ENCODE measurements around the gene PKP1. TPM values are rescaled to one million over a fixed set of nuclear protein-coding genes. Genes with fewer than 3 reads are reported as not detected.

PKP1 gene
- total and polyA plus RNA-seq, 5 donors from 2014 or later: not detected

DNA sequence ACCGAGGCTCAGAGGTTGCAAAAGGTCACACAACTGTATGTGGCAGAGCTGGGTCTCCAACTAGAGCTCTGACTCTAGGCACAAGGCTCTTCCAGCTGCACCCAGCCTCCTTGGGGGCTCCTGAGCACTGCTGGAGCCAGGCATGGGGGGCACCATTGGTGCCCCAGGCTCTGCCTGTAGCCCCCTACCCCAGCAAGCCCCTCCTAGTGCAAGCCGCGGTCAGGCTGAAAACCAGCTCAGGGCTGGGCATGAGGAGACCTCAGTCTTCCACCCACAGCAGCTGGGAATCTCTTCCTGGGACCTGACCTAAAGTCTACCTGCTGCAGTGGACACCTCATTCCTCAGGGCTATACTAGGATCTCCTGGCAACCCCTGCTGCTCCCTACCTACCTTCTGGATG lies 79.6 kb downstream of the PKP1 start:
- Histone ChIP-seq H3K27ac (ENCODE audit: insufficient read depth, low read length, poor library complexity, severe bottlenecking) (no peak overlapping the region), H3K36me3 (ENCODE audit: control insufficient read depth, insufficient read depth, low read length) (no peaks in the 10 kb centered on the region), H3K4me3 (ENCODE audit: low read depth, low read length) (no peak overlapping the region), H3K27me3 (ENCODE audit: control insufficient read depth, insufficient read depth, low read length) (no peaks in the 10 kb centered on the region), H3K4me1 (ENCODE audit: control insufficient read depth, insufficient read depth, low read length, poor library complexity, severe bottlenecking) (no peaks in the 10 kb centered on the region), H3K9me3 (ENCODE audit: control insufficient read depth in 2 of 2, low read length in 2 of 2) (no peaks in the 10 kb centered on the region)
- H3K4me1 Mint-ChIP-seq: no peaks in the 10 kb centered on the region
- no peak overlapping the region for H3K27ac Mint-ChIP-seq
- no peak for ATAC-seq (ENCODE audit: low read depth in 2 of 2)
- H3K27me3 Mint-ChIP-seq: peaks cover 11% of the 10 kb centered on the region
- no peaks in the 10 kb centered on the region for H3K36me3 Mint-ChIP-seq
- no peak for DNase-seq
- H3K4me3 Mint-ChIP-seq: no peak overlapping the region
- H3K9me3 Mint-ChIP-seq: no peaks in the 10 kb centered on the region

GRCh38 chr1:201363467-201363866 lies 80.2 kb downstream of the PKP1 start:
- Histone ChIP-seq H3K4me1 (ENCODE audit: control insufficient read depth, insufficient read depth, low read length, poor library complexity, severe bottlenecking) (no peaks in the 10 kb centered on the region), H3K9me3 (ENCODE audit: control insufficient read depth in 2 of 2, low read length in 2 of 2) (no peaks in the 10 kb centered on the region), H3K36me3 (ENCODE audit: control insufficient read depth, insufficient read depth, low read length) (no peaks in the 10 kb centered on the region), H3K4me3 (ENCODE audit: low read depth, low read length) (no peak overlapping the region), H3K27me3 (ENCODE audit: control insufficient read depth, insufficient read depth, low read length) (no peaks in the 10 kb centered on the region), H3K27ac (ENCODE audit: insufficient read depth, low read length, poor library complexity, severe bottlenecking) (no peak overlapping the region)
- no peak overlapping the region for H3K4me3 Mint-ChIP-seq
- H3K9me3 Mint-ChIP-seq: no peaks in the 10 kb centered on the region
- DNase-seq (no peak), ATAC-seq (ENCODE audit: low read depth in 2 of 2) (no peak)
- no peak overlapping the region for H3K27ac Mint-ChIP-seq
- H3K36me3 Mint-ChIP-seq: no peaks in the 10 kb centered on the region
- H3K4me1 Mint-ChIP-seq: no peaks in the 10 kb centered on the region
- H3K27me3 Mint-ChIP-seq: peaks cover 11% of the 10 kb centered on the region

DNA sequence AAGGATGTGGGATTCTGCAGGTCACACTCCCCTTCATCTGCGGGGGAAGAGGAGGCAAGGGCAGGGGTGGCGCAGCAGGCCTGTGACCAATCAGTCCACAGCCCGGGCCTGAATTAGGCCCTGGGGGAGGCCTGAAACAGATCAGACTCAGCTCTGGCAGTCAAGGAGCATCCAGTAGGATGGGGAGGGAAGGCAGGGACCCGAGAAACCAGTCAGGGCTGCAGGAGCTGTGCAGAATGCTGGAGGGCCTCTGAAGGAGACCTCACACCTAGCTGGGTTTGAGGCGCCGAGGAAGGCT lies 81.5 kb downstream of the PKP1 start:
- H3K4me1 Mint-ChIP-seq: no peaks in the 10 kb centered on the region
- ATAC-seq (ENCODE audit: low read depth in 2 of 2) (no peak), DNase-seq (no peak)
- H3K4me3 ChIP-seq (ENCODE audit: low read depth, low read length): no peak overlapping the region
- H3K36me3 Mint-ChIP-seq: no peaks in the 10 kb centered on the region
- H3K9me3 ChIP-seq (ENCODE audit: control insufficient read depth in 2 of 2, low read length in 2 of 2): no peaks in the 10 kb centered on the region
- H3K27me3 ChIP-seq (ENCODE audit: control insufficient read depth, insufficient read depth, low read length): no peaks in the 10 kb centered on the region
- H3K4me1 ChIP-seq (ENCODE audit: control insufficient read depth, insufficient read depth, low read length, poor library complexity, severe bottlenecking): no peaks in the 10 kb centered on the region
- H3K27ac ChIP-seq (ENCODE audit: insufficient read depth, low read length, poor library complexity, severe bottlenecking): no peak overlapping the region
- no peak overlapping the region for H3K27ac Mint-ChIP-seq
- H3K27me3 Mint-ChIP-seq: peaks cover 8% of the 10 kb centered on the region
- no peaks in the 10 kb centered on the region for H3K9me3 Mint-ChIP-seq
- no peak overlapping the region for H3K4me3 Mint-ChIP-seq
- H3K36me3 ChIP-seq (ENCODE audit: control insufficient read depth, insufficient read depth, low read length): no peaks in the 10 kb centered on the region

- H3K27me3 Mint-ChIP-seq: peaks cover 5% of the 10 kb centered on the region
- Histone ChIP-seq H3K4me1 (ENCODE audit: control insufficient read depth, insufficient read depth, low read length, poor library complexity, severe bottlenecking) (no peaks in the 10 kb centered on the region), H3K27ac (ENCODE audit: insufficient read depth, low read length, poor library complexity, severe bottlenecking) (no peak overlapping the region), H3K27me3 (ENCODE audit: control insufficient read depth, insufficient read depth, low read length) (no peaks in the 10 kb centered on the region), H3K4me3 (ENCODE audit: low read depth, low read length) (no peak overlapping the region), H3K36me3 (ENCODE audit: control insufficient read depth, insufficient read depth, low read length) (no peaks in the 10 kb centered on the region), H3K9me3 (ENCODE audit: control insufficient read depth in 2 of 2, low read length in 2 of 2) (no peaks in the 10 kb centered on the region)
- H3K4me3 Mint-ChIP-seq: no peak overlapping the region
- H3K27ac Mint-ChIP-seq: no peak overlapping the region
- no peaks in the 10 kb centered on the region for H3K36me3 Mint-ChIP-seq
- H3K4me1 Mint-ChIP-seq: no peaks in the 10 kb centered on the region
- ATAC-seq (ENCODE audit: low read depth in 2 of 2): no peak
- H3K9me3 Mint-ChIP-seq: no peaks in the 10 kb centered on the region
- DNase-seq: no peak
Measured at GRCh38 chr1:201365251-201365650, 81.9 kb downstream of the PKP1 start.

DNA sequence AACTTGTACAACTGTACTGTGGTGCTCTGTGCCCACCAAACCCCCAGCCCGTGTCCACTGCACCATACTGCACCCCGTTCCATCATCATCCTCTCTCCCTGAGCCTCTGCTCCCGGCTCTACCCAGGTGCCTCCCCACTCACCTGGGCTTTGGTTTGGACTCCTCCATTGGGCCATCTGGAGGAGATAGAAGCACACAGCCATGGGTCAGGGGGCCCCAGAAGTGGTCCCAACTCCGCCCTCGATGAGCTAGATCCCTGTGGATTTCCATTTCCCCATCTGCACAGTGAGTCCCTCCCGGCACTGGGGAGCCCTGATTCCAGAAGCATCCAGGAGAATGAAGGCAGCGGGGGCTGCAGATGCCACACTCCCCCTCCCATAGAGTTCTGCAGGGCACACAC lies 83.4 kb downstream of the PKP1 start:
- H3K4me3 Mint-ChIP-seq: no peak overlapping the region
- ATAC-seq (ENCODE audit: low read depth in 2 of 2) (no peak), DNase-seq (no peak)
- H3K9me3 ChIP-seq (ENCODE audit: control insufficient read depth in 2 of 2, low read length in 2 of 2): no peaks in the 10 kb centered on the region
- no peak overlapping the region for H3K4me3 ChIP-seq (ENCODE audit: low read depth, low read length)
- no peak overlapping the region for H3K27ac ChIP-seq (ENCODE audit: insufficient read depth, low read length, poor library complexity, severe bottlenecking)
- no peaks in the 10 kb centered on the region for H3K27me3 ChIP-seq (ENCODE audit: control insufficient read depth, insufficient read depth, low read length)
- no peaks in the 10 kb centered on the region for H3K4me1 ChIP-seq (ENCODE audit: control insufficient read depth, insufficient read depth, low read length, poor library complexity, severe bottlenecking)
- H3K27me3 Mint-ChIP-seq: peaks cover 11% of the 10 kb centered on the region
- H3K4me1 Mint-ChIP-seq: no peaks in the 10 kb centered on the region
- H3K36me3 ChIP-seq (ENCODE audit: control insufficient read depth, insufficient read depth, low read length): no peaks in the 10 kb centered on the region
- H3K9me3 Mint-ChIP-seq: no peaks in the 10 kb centered on the region
- no peak overlapping the region for H3K27ac Mint-ChIP-seq
- H3K36me3 Mint-ChIP-seq: no peaks in the 10 kb centered on the region

DNA sequence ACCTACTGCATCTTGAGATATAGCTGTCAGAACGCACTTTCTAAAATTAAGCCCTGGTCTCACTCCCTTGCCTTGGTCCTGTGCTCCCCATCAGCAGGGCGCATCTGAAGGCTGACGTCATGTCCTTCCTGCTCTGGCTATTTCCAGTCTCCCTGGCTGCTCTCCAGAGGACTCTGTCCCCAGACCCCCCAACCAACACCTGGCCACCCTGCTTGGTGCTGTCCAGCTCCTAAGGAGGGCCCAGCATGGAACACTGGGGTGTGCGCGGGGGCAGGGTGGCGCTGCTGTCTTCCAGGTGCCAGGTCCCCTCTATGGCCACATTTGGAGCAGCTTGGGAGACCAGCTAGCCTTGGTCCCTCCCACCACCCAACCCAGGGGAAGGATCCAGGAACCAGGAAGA lies 85.9 kb downstream of the PKP1 start:
- H3K4me3 ChIP-seq (ENCODE audit: low read depth, low read length): no peak overlapping the region
- Mint-ChIP-seq H3K27ac (no peak overlapping the region), H3K36me3 (no peaks in the 10 kb centered on the region), H3K9me3 (no peaks in the 10 kb centered on the region), H3K27me3 (peaks cover 24% of the 10 kb centered on the region), H3K4me3 (no peak overlapping the region), H3K4me1 (peaks cover 0 to 2% (median 0%) of the 10 kb centered on the region in 4 donors)
- ATAC-seq (ENCODE audit: low read depth in 2 of 2): no peak
- no peak overlapping the region for H3K27ac ChIP-seq (ENCODE audit: insufficient read depth, low read length, poor library complexity, severe bottlenecking)
- no peak for DNase-seq
- H3K36me3 ChIP-seq (ENCODE audit: control insufficient read depth, insufficient read depth, low read length): no peaks in the 10 kb centered on the region
- H3K27me3 ChIP-seq (ENCODE audit: control insufficient read depth, insufficient read depth, low read length): no peaks in the 10 kb centered on the region
- no peaks in the 10 kb centered on the region for H3K4me1 ChIP-seq (ENCODE audit: control insufficient read depth, insufficient read depth, low read length, poor library complexity, severe bottlenecking)
- H3K9me3 ChIP-seq (ENCODE audit: control insufficient read depth in 2 of 2, low read length in 2 of 2): no peaks in the 10 kb centered on the region

GRCh38 chr1:201370500-201370899 lies 87.2 kb downstream of the PKP1 start:
- Histone ChIP-seq H3K36me3 (ENCODE audit: control insufficient read depth, insufficient read depth, low read length) (no peaks in the 10 kb centered on the region), H3K27me3 (ENCODE audit: control insufficient read depth, insufficient read depth, low read length) (no peaks in the 10 kb centered on the region), H3K9me3 (ENCODE audit: control insufficient read depth in 2 of 2, low read length in 2 of 2) (no peaks in the 10 kb centered on the region), H3K4me1 (ENCODE audit: control insufficient read depth, insufficient read depth, low read length, poor library complexity, severe bottlenecking) (no peaks in the 10 kb centered on the region), H3K4me3 (ENCODE audit: low read depth, low read length) (no peak overlapping the region), H3K27ac (ENCODE audit: insufficient read depth, low read length, poor library complexity, severe bottlenecking) (no peak overlapping the region)
- no peak overlapping the region for H3K27ac Mint-ChIP-seq
- no peak overlapping the region for H3K4me3 Mint-ChIP-seq
- DNase-seq: no peak
- peaks cover 24% of the 10 kb centered on the region for H3K27me3 Mint-ChIP-seq
- no peak for ATAC-seq (ENCODE audit: low read depth in 2 of 2)
- peaks cover 0 to 2% (median 0%) of the 10 kb centered on the region in 4 donors for H3K4me1 Mint-ChIP-seq
- no peaks in the 10 kb centered on the region for H3K9me3 Mint-ChIP-seq
- H3K36me3 Mint-ChIP-seq: no peaks in the 10 kb centered on the region

GRCh38 chr1:201371276-201371675 lies 88.0 kb downstream of the PKP1 start:
- H3K4me1 ChIP-seq (ENCODE audit: control insufficient read depth, insufficient read depth, low read length, poor library complexity, severe bottlenecking): no peaks in the 10 kb centered on the region
- peaks cover 0 to 2% (median 0%) of the 10 kb centered on the region in 4 donors for H3K4me1 Mint-ChIP-seq
- no peak overlapping the region for H3K4me3 Mint-ChIP-seq
- no peak overlapping the region for H3K27ac ChIP-seq (ENCODE audit: insufficient read depth, low read length, poor library complexity, severe bottlenecking)
- H3K9me3 ChIP-seq (ENCODE audit: control insufficient read depth in 2 of 2, low read length in 2 of 2): no peaks in the 10 kb centered on the region
- peaks cover 2% of the 10 kb centered on the region for H3K27me3 ChIP-seq (ENCODE audit: control insufficient read depth, insufficient read depth, low read length)
- no peak overlapping the region for H3K27ac Mint-ChIP-seq
- no peaks in the 10 kb centered on the region for H3K36me3 ChIP-seq (ENCODE audit: control insufficient read depth, insufficient read depth, low read length)
- no peaks in the 10 kb centered on the region for H3K36me3 Mint-ChIP-seq
- no peak overlapping the region for H3K4me3 ChIP-seq (ENCODE audit: low read depth, low read length)
- no peaks in the 10 kb centered on the region for H3K9me3 Mint-ChIP-seq
- DNase-seq (no peak), ATAC-seq (ENCODE audit: low read depth in 2 of 2) (no peak)
- H3K27me3 Mint-ChIP-seq: peaks cover 29% of the 10 kb centered on the region

Data from CD4-positive, CD25-positive, alpha-beta regulatory T cell (primary cell).